Pancreas (tissue), 10 donors: ENCODE data around the gene NUDT16L1. TPM values are rescaled to one million over a fixed set of nuclear protein-coding genes. Genes with fewer than 3 reads are reported as not detected.

Source experiments
- ATAC-seq, 4 donors: fragments of 200-7000 bp; cut with Tn5 transposase; one replicate each; pipeline versions ENCODE4 v1.8.0 to v1.9.1; 2020; ENCODE audit warnings: mild to moderate bottlenecking in 4 of 4, moderate library complexity in 4 of 4
- DNase-seq, 6 donors: peaks; one replicate each; pipeline ENCODE4 v3.0.0-alpha.2; 2020
- FAIRE-seq: peaks from 2 replicates; lab custom pipeline; 2012; peaks lifted over from hg19 to GRCh38; lab: Jason Lieb, UNC
- H3K27ac ChIP-seq, 4 donors: fragments of 200-600 bp; sonication (generic); 1 replicate in 3 of 4; 2 replicates in 1 of 4; pipeline versions ENCODE4 v1.5.0 to v1.8.0; 2020
- H3K27me3 ChIP-seq, 4 donors: fragments of 200-600 bp; one replicate each; pipeline ENCODE4 v1.8.0; 2021
- H3K36me3 ChIP-seq, 3 donors: fragments of 200-600 bp; sonication (generic) in 1 of 3; one replicate each; pipeline versions ENCODE4 v1.5.0 to v1.8.0; 2020 to 2021
- H3K4me1 ChIP-seq, 3 donors: fragments of 200-600 bp; one replicate each; pipeline ENCODE4 v1.8.0; 2021
- H3K4me3 ChIP-seq, 4 donors: fragments of 200-600 bp; sonication (generic) in 2 of 4; one replicate each; pipeline versions ENCODE4 v1.5.0 to v1.8.0; 2020 to 2021
- H3K9me3 ChIP-seq, 4 donors: fragments of 200-600 bp; one replicate each; pipeline ENCODE4 v1.8.0; 2021
- CTCF ChIP-seq, 4 donors: fragments of 200-600 bp; sonication (generic) in 3 of 4; IDR thresholded peaks; one replicate each; pipeline versions ENCODE4 v1.5.0 to v1.8.0; 2021; ENCODE audit warnings: antibody characterized with exemption in 4 of 4
- WGBS, 2 donors: extraction: QIAGEN DNeasy Blood & Tissue Kit; methylation state at CpG; one replicate each; pipeline ENCODE4 v1.1.7; 2013; 5-methylcytosine and 5-hydroxymethylcytosine counted together
- intact Hi-C, 3 donors: fragments of 100-400 bp; cut with DNase I; formaldehyde crosslinking; loops; one replicate each; pipeline versions ENCODE4 v1.11.1 to v1.14.2; 2022
- polyA plus RNA-seq, 2 donors: library from polyadenylated mRNA; stranded (reverse); fragments of 200-250 nt; gene quantifications; one replicate each; pipeline ENCODE4 v1.2.3, GENCODE V29; 2013
- total RNA-seq, 6 donors: library from RNA; stranded (reverse); fragmentation: NEBNext Ultra II Directional in 4 of 6; extraction: Animal tissue kit (Norgen Biotek cat#: 25700) in 4 of 6; gene quantifications; one replicate each; pipeline versions ENCODE4 v1.2.1 to v1.2.4, GENCODE V29; 2021 to 2023
- donor health status: healthy with polysubstance abuse.
- donor health status: DM: no; HTN: no; CAD: no; lungs with moderate emphysema.
- donor health status: DM: no; HTN: no; CAD: no.
- donor health status: control.
- donor health status: control.
- donor health status: Bipolar disorder and iron deficiency.
- donor health status: DM: yes; HTN: yes; CAD: no.
- donor health status: DM: no; HTN: no; CAD: no.
- donor health status: DM: no; HTN: no; CAD: no.
- donor health status: DM: yes; HTN: yes; CAD: no.

NUDT16L1 gene
- total and polyA plus RNA-seq, 8 donors = 7.0 to 32.3 (median 14.2) TPM

GRCh38 chr16:4656695-4657686 lies 36.4 kb upstream of the NUDT16L1 start:
- no peak for TF ChIP-seq CTCF (IDR thresholded peaks at IDR 0.05)
- WGBS, 2 donors = 94 to 96% methylated on average over 25 of the region's 25 CpGs
- no peak overlapping the region for H3K4me3 ChIP-seq
- H3K36me3 ChIP-seq = peaks cover 0 to 36% (median 5%) of the 10 kb centered on the region in 3 donors
- H3K27me3 ChIP-seq = no peaks in the 10 kb centered on the region
- H3K4me1 ChIP-seq = peaks cover 24 to 26% (median 24%) of the 10 kb centered on the region in 3 donors
- H3K27ac ChIP-seq = no peak overlapping the region
- FAIRE-seq (no peak), DNase-seq (no peak), ATAC-seq (no peak)
- intact Hi-C loops = no loop called here
- no peaks in the 10 kb centered on the region for H3K9me3 ChIP-seq

GRCh38 chr16:4659363-4660353 lies 33.7 kb upstream of the NUDT16L1 start:
- WGBS, 2 donors = 93 to 94% methylated on average over 29 of the region's 29 CpGs
- no peak overlapping the region for H3K4me3 ChIP-seq
- FAIRE-seq (no peak), ATAC-seq (no peak), DNase-seq (no peak)
- H3K4me1 ChIP-seq = peaks cover 6 to 10% (median 8%) of the 10 kb centered on the region in 3 donors
- no peak overlapping the region for H3K27ac ChIP-seq
- no peaks in the 10 kb centered on the region for H3K27me3 ChIP-seq
- H3K36me3 ChIP-seq = peaks cover 0 to 28% (median 5%) of the 10 kb centered on the region in 3 donors
- H3K9me3 ChIP-seq = no peaks in the 10 kb centered on the region
- TF ChIP-seq CTCF (IDR thresholded peaks at IDR 0.05) = no peak
- intact Hi-C loops = no loop called here

GRCh38 chr16:4660454-4661007 lies 32.8 kb upstream of the NUDT16L1 start:
- no peak for FAIRE-seq
- ATAC-seq = peak in 3 of 4 donors; percentile 7 to 61 (median 47)
- intact Hi-C loops = no loop called here
- peaks cover 0 to 28% (median 5%) of the 10 kb centered on the region in 3 donors for H3K36me3 ChIP-seq
- no peak for TF ChIP-seq CTCF (IDR thresholded peaks at IDR 0.05)
- no peak for DNase-seq
- no peak overlapping the region for H3K27ac ChIP-seq
- H3K9me3 ChIP-seq = no peaks in the 10 kb centered on the region
- H3K27me3 ChIP-seq = no peaks in the 10 kb centered on the region
- peaks cover 0 to 3% (median 0%) of the 10 kb centered on the region in 3 donors for H3K4me1 ChIP-seq
- WGBS, 2 donors = 76 to 82% methylated on average over 18 of the region's 18 CpGs
- H3K4me3 ChIP-seq = no peak overlapping the region

GRCh38 chr16:4661661-4662060 lies 31.7 kb upstream of the NUDT16L1 start:
- Histone ChIP-seq H3K9me3 (no peaks in the 10 kb centered on the region), H3K4me3 (no peak overlapping the region), H3K36me3 (peaks cover 0 to 16% (median 5%) of the 10 kb centered on the region in 3 donors), H3K4me1 (peaks cover 0 to 3% (median 0%) of the 10 kb centered on the region in 3 donors), H3K27ac (no peak overlapping the region), H3K27me3 (no peaks in the 10 kb centered on the region)
- DNase-seq (no peak), FAIRE-seq (no peak), ATAC-seq (no peak)
- 86 to 91% methylated on average over 11 of the region's 11 CpGs for WGBS, 2 donors
- TF ChIP-seq CTCF (IDR thresholded peaks at IDR 0.05) = no peak
- intact Hi-C loops = no loop called here
